Fibroblast of villous mesenchyme (primary cell): Measurements from ENCODE around the gene DNM2. TPM values are rescaled to one million over a fixed set of nuclear protein-coding genes. Genes with fewer than 3 reads are reported as not detected.
"Not testable (repeated sequence)": the region's sequence is repeated elsewhere in the genome, so short reads cannot be mapped to it uniquely, and the experiment has no call there.

Experiments
- DNase-seq: peaks from one replicate; pipeline ENCODE4 v3.0.0-alpha.2; 2010; ENCODE audit warnings: low read depth
- H3K4me3 ChIP-seq: 2 replicates; pipeline ENCODE4 v1.5.1; 2011; ENCODE audit warnings: low read depth, mild to moderate bottlenecking, low read length
- total RNA-seq: library from RNA; depleted of rRNA; stranded (reverse); fragments of >200 nt; gene quantifications from 2 replicates; pipeline ENCODE4 v1.2.3, GENCODE V29; 2012
- TF ChIP-seq, protein P1 (sequence below): IDR thresholded peaks from 2 replicates; pipeline ENCODE4 v1.5.1; 2012; ENCODE audit warnings: low read depth, mild to moderate bottlenecking, low read length; ENCODE audit not compliant: insufficient read depth

DNM2 gene
- total RNA-seq, 1 donor = 101 TPM

- no peak overlapping the region for H3K4me3 ChIP-seq
- TF ChIP-seq, protein P1, sequence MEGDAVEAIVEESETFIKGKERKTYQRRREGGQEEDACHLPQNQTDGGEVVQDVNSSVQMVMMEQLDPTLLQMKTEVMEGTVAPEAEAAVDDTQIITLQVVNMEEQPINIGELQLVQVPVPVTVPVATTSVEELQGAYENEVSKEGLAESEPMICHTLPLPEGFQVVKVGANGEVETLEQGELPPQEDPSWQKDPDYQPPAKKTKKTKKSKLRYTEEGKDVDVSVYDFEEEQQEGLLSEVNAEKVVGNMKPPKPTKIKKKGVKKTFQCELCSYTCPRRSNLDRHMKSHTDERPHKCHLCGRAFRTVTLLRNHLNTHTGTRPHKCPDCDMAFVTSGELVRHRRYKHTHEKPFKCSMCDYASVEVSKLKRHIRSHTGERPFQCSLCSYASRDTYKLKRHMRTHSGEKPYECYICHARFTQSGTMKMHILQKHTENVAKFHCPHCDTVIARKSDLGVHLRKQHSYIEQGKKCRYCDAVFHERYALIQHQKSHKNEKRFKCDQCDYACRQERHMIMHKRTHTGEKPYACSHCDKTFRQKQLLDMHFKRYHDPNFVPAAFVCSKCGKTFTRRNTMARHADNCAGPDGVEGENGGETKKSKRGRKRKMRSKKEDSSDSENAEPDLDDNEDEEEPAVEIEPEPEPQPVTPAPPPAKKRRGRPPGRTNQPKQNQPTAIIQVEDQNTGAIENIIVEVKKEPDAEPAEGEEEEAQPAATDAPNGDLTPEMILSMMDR = no peak
- peak; percentile 35 for DNase-seq
These were observed 27.0 kb downstream of the DNM2 start for GRCh38 chr19:10744801-10745293.

DNA sequence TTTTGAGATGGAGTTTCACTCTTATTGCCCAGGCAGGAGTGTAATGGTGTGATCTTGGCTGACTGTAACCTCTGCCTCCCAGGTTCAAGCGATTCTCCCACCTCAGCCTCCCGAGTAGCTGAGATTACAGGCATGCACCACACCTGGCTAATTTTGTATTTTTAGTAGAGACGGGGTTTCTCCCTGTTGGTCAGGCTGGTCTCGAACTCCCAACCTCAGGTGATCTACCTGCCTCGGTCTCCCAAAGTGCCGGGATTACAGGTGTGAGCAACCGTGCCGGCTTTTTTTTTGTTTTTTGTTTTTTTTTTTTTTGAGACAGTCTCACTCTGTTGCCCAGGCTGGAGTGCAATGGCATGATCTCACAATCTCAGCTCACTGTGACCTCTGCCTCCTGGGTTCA, 28.6 kb downstream of the DNM2 start:
- H3K4me3 ChIP-seq, DNase-seq: not testable (repeated sequence)

- no peak overlapping the region for H3K4me3 ChIP-seq
- TF ChIP-seq, protein P1 = no peak
- no peak for DNase-seq
These were observed 29.4 kb downstream of the DNM2 start for GRCh38 chr19:10747271-10747670.

DNA sequence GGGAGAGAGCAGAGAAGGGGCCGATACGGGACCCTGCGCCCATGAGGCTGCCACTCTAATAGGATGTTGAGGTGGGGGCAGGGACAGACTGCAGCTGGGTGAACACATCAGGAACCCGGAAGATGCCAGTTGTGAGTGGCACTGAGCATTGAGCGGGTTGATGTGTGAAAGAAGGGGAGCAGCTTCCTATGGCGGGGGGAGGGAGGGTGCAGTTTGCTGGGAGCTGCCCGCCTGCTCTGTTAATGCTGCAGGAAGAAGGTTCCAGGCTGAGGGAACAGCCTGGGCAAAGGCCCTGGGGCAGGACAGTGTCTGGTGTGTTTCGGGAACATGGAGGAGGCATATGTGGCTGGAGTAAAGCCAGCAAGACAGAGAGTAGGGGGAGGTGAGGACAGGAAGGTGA, 29.8 kb downstream of the DNM2 start:
- no peak for DNase-seq
- TF ChIP-seq, protein P1 = no peak
- no peak overlapping the region for H3K4me3 ChIP-seq

DNA sequence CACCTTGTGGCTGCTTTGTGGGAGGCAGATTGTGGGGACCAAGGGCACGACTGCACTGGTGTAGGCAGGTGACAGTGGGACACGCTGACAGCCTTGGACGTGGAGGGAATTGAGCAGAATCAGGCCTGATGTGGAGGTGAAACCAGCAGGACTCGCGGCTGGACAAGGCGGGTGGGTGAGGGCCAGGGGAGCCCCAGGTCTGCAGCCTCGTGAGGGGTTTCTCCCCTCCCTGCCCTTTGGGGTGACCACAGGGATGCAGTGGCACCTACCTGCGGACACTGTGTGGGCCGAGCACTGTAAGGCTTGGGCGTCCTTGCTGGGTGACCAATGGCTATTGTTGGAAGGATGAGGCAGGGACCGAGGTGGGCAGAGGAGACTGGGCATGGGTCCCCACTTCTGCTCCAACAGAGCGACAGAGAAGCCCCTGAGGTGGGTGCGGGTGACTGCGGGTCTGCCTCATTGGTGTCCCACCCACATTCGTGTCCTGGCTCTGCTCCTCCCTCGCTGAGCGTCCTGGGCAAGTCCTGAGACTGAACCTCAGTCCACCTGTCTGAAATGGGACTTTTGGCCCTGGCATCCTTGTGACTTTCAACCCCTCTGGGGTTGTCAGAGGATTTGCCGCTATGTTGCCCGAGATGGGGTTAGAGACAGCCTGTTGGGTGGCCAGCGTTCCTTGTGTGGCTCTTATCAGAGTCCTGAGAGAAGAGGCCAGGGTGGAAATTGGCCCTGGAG, 30.5 kb downstream of the DNM2 start:
- DNase-seq = no peak
- TF ChIP-seq, protein P1 = no peak
- H3K4me3 ChIP-seq = no peak overlapping the region

DNA sequence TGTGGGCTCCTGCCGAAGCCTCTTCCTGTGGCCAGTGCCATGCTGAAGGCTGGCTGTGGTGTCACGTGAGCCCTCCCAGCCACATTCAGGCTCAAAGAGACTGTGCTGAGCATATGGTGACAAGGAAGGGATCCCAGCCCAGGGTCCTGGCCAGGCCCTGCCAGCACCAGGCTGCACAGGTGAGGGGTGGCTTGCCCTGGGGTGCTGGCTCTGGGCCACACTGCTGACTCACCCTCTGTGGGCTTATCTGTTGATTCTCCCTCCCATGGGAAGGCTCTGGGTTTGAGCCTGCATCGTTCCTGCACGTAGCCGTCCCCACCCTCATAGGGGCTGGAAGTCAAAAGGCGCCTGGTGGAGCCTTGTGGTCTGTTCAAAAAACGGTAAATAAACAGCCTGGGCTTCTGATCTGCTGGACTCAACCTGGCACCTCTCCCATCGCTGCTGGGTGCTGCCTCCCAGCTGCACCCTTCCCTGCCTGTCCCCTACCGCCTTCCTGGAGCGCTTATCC, 31.1 kb downstream of the DNM2 start:
- no peak overlapping the region for H3K4me3 ChIP-seq
- peak; percentile 68 for DNase-seq
- TF ChIP-seq, protein P1 = no peak

DNA sequence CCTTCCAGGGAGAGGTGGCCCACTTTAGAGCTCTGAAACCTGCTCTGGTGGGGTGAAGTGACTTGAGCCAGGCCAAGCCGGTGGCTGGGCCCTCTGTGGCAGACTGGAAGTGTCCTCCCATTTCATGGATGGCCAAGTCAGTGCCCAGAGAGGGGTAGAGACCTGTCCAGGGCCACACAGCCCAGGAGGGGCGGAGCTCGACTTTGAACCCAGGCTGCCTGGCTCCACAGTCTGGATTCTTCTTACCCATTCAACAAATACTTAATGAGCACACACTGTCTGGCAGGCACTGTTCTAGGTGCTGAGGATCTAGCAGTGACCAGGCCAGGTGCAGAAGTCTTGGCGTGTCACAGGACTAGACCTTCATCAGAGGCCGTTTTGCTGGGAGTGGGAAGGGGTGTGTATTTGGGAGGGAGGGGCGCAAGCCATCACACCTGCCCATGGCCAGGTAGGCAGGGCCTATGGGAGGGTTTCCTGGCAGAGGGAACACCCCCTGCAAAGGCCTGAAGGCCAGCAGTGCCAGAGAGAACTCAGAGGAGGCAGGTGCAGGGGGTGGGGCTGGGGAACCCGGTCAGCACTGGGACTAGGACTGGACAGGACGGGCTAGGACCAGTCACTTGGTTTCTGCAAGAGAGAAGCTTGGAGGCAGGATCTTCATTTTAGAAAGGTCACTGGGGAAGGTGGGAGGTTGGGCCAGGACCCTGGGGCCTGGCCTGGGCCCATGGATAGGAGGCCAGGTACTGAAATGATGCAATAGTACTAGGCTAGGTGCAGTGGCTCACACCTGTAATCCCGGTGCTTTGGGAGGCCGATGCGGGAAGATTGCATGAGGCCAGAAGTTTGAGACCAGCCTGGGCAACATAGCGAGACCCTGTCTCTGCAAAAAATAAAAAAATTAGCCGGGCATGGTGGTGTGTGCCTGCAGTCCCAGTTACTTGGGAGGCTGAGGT, 31.8 kb downstream of the DNM2 start:
- H3K4me3 ChIP-seq = no peak overlapping the region
- TF ChIP-seq, protein P1 = no peak
- DNase-seq = no peak
